ENCODE measurements around the gene CPSF6. TPM values are rescaled to one million over a fixed set of nuclear protein-coding genes. Genes with fewer than 3 reads are reported as not detected.

The CPSF6 gene
- total and polyA plus RNA-seq, 2 of the 8 experiments (the other 6 are each of a cell fraction or from before 2014, with no cell fraction given), result 92.7 to 167 TPM

GRCh38 chr12:69272511-69272910, 33.1 kb downstream of the CPSF6 start:
- Histone ChIP-seq H3K4me3 (ENCODE audit: extremely low read depth in 1 of 4, insufficient read depth in 2 of 4, low read depth in 3 of 4, low read length in 4 of 4) (no peak overlapping the region), H3K9ac (replicated peaks in 1 of 4; ENCODE audit: extremely low read depth in 1 of 4, low read depth in 3 of 4, low read length in 3 of 4) (no peak overlapping the region), H3K36me3 (ENCODE audit: control insufficient read depth in 2 of 4, insufficient read depth in 4 of 4, low read length in 3 of 4) (peaks cover 0 to 40% (median 8%) of the 10 kb centered on the region in 4 experiments; a peak in 5 of 8 replicates), H2AK5ac (ENCODE audit: low read depth, low read length) (no peak overlapping the region), H4K5ac (ENCODE audit: insufficient read length, low read depth, low read length) (no peak overlapping the region), H3K4me1 (replicated peaks in 1 of 4; ENCODE audit: control insufficient read depth in 3 of 4, insufficient read depth in 4 of 4, low read length in 3 of 4) (no peaks in the 10 kb centered on the region), H2BK120ac (replicated peaks; ENCODE audit: low read depth, low read length) (no peak overlapping the region), H3K56ac (replicated peaks; ENCODE audit: insufficient read length, low read depth, low read length) (no peak overlapping the region), H3K23ac (ENCODE audit: insufficient read length) (no peak overlapping the region), H2AFZ (ENCODE audit: low read length) (no peak overlapping the region), H2BK20ac (ENCODE audit: low read length) (no peak overlapping the region), H3K79me1 (ENCODE audit: low read depth, low read length) (no peaks in the 10 kb centered on the region), H3K27me3 (replicated peaks in 1 of 4; ENCODE audit: control insufficient read depth in 3 of 4, extremely low read depth in 1 of 4, insufficient read depth in 3 of 4, low read length in 3 of 4) (no peaks in the 10 kb centered on the region), H3K9me3 (ENCODE audit: insufficient read depth in 2 of 2, low read depth in 1 of 2, low read length in 1 of 2) (no peaks in the 10 kb centered on the region), H3K4me2 (ENCODE audit: insufficient read depth in 1 of 2, low read depth in 2 of 2, low read length in 2 of 2) (no peak overlapping the region), H3K14ac (ENCODE audit: insufficient read length) (no peak overlapping the region), H2BK5ac (ENCODE audit: low read depth, low read length) (no peak overlapping the region), H3K4ac (replicated peaks; ENCODE audit: insufficient read length, low read depth, low read length) (no peak overlapping the region), H2BK12ac (ENCODE audit: low read depth, low read length) (no peak overlapping the region), H4K91ac (replicated peaks; ENCODE audit: insufficient read length, low read length) (no peak overlapping the region), H2BK15ac (ENCODE audit: low read length) (no peak overlapping the region), H3K27ac (ENCODE audit: low read depth, low read length) (no peak overlapping the region), H3K18ac (ENCODE audit: extremely low read depth, low read length) (no peak overlapping the region), H4K20me1 (replicated peaks in 1 of 2; ENCODE audit: control insufficient read depth in 1 of 2, insufficient read depth in 2 of 2, low read length in 2 of 2) (peaks cover 4% of the 10 kb centered on the region in 2 experiments), H3K79me2 (ENCODE audit: control insufficient read depth in 1 of 2, insufficient read depth in 2 of 2, low read length in 2 of 2) (no peaks in the 10 kb centered on the region), H3K23me2 (ENCODE audit: low read depth, low read length) (no peaks in the 10 kb centered on the region), H4K8ac (ENCODE audit: extremely low read depth, insufficient read depth, low read length) (no peak overlapping the region)
- ChIA-PET CTCF (ENCODE audit: partially characterized antibody) (no interaction called here), POLR2A (ENCODE audit: partially characterized antibody) (no interaction called here)
- FAIRE-seq (no peak), DNase-seq (ENCODE audit: low read depth in 1 of 2, low spot score in 2 of 2) (no peak)
- 86% methylated on average over 5 of the region's 5 CpGs; no CpG with 5 or more reads in 1 of the 2 experiments for WGBS, 2 experiments (ENCODE audit: extremely low coverage in 1 of 2, insufficient coverage in 1 of 2, insufficient read length in 1 of 2, insufficient replicate concordance in 2 of 2, low coverage in 1 of 2, low lambda C conversion rate in 2 of 2, missing lambda C conversion rate in 1 of 2)
- no peak for TF ChIP-seq ZNF274 (IDR thresholded peaks at IDR 0.05; ENCODE audit: borderline replicate concordance, extremely low read depth, low read length)
- TF ChIP-seq TAF1 (IDR thresholded peaks at IDR 0.05; ENCODE audit: low read depth, low read length), result no peak
